Measurements from ENCODE around the gene ART1. TPM values are rescaled to one million over a fixed set of nuclear protein-coding genes. Genes with fewer than 3 reads are reported as not detected.
A peak's percentile ranks its signal among the peaks of the same experiment; 100 is the strongest.

The ART1 gene
- total RNA-seq, 4 donors from 2014 or later, result not detected

GRCh38 chr11:3667149-3668035, 22.5 kb downstream of the ART1 start:
- no peak for TF ChIP-seq CTCF (IDR thresholded peaks at IDR 0.05)
- ATAC-seq (ENCODE audit: low FRiP score) (no peak), DNase-seq (ENCODE audit: low spot score) (no peak)

DNA sequence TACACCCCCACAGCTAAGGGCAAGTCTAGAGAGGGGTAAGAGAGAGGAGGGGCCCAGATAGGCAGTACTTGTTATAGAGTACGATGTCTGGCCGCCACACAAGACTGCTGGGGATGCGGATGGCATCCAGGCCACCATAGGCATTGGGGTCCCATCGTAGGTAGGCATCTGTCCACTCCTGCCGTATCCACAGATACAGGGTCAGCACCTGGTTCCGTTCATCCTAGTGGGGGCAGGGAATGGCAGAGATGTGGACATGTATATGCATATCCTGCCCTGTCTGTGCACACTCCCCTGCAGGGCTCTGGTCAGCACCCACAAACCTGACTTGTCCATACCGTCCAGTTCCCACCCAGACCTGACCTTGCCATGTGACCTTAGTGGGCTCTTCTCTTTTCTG, 24.2 kb downstream of the ART1 start:
- no peak for DNase-seq (ENCODE audit: low spot score)
- TF ChIP-seq CTCF (IDR thresholded peaks at IDR 0.05), result no peak
- ATAC-seq (ENCODE audit: low FRiP score), result peak; percentile 20

DNA sequence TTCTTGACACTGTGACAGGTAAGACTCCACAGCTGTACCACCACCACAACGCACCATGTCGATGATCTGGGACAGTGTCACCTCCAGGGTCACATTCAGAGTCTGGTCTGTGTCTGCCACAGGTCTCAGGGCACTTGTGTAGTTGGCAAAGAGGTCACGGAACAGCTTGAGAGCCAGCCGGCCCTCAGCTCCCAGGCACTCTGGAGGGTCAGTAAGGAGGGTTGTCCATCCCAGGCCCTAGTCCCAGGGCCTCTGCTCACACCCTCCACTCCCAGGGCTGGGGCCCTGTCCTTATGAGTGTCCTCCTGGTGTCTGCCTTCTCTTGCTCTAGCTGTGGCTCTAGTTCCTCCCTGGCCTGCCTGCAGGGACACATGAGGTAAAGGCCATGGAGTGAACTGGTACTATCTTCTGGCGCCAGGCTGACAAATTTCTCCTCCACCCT, 24.8 kb downstream of the ART1 start:
- DNase-seq (ENCODE audit: low spot score) (no peak), ATAC-seq (ENCODE audit: low FRiP score) (no peak)
- no peak for TF ChIP-seq CTCF (IDR thresholded peaks at IDR 0.05)

DNA sequence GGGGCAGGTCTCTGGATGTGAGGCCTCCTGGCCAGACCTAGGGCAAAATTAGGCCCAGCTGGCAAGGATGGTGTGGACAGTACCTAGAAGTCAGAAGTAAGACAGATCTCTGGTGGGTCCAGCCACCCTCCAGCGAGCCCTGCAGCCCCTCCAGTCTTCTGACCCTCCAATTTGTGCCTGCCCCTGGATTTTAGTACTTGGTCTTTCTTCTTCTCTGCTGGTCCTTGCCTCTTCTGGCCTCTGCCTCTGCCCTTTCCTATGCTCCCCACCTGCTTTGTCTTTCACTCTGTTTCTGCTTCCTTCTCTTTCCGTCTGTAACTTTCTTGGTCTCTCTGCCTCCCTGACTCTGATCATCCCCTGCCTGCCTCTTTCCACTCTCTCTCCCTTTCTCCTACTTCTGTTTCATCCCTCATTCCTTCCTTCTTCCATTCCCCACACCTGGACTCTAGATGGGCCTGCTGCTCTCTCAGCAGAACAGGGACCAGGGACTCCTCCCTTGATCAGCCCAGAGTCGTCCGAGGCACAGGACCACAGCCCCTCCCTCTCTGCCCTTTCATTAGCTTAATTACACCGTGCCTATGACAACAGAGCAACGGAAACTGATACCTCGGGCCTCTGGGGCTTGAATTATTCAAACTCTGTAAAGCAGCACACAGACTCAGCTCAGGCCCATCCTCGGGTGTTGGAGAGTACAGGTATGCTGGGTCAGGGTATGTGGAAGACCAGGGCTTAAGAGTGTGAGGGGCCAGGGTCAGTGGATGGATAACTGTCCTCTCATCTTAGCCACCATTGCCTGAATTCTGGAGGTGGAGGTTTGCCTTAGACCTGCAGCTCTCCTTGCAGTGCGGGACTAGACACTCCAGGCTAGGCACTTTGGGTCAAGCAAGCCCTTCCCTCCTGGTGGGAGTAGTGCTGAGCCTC, 26.7 kb downstream of the ART1 start, which contains the start of gene CHRNA10:
CHRNA10 (minus strand) TSS at position 51 of the 921 bp plus-strand sequence. CDS start 72 bp downstream, outside the sequence.
- no peak for TF ChIP-seq CTCF (IDR thresholded peaks at IDR 0.05)
- DNase-seq (ENCODE audit: low spot score) (no peak), ATAC-seq (ENCODE audit: low FRiP score) (no peak)

DNA sequence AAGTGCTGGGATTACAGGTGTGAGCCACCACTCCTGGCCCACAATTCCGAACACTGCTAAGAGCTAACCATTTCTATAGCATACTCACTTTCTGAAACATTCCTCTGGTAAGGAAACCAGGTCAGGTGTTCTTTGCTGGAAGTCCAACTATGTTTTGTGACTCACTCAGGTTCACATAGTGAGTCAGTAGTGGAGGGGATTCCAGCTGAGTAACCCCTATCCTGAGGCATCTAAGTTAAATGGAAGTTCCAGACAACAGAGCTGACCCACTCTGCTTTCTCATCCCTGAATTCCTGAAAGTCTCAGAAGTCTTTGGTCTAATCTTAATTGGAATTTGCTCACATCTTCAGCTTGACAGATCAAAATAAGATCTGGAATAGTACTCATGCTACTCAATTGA, 29.3 kb downstream of the ART1 start:
- TF ChIP-seq CTCF (IDR thresholded peaks at IDR 0.05), result no peak
- peak; percentile 52 for ATAC-seq (ENCODE audit: low FRiP score)
- DNase-seq (ENCODE audit: low spot score), result no peak

- TF ChIP-seq CTCF (IDR thresholded peaks at IDR 0.05), result no peak
- no peak for ATAC-seq (ENCODE audit: low FRiP score)
- no peak for DNase-seq (ENCODE audit: low spot score)
These were observed 31.0 kb downstream of the ART1 start for GRCh38 chr11:3675971-3676370.
